22Rv1 (cell line): ENCODE data around the gene MAP3K20.

Experiments
- ZFX ChIP-seq: fragments of 450-650 bp; IDR thresholded peaks from 2 replicates; pipeline ENCODE4 v1.6.1; 2017; ENCODE audit warnings: antibody characterized with exemption, borderline replicate concordance
- TF ChIP-seq, protein P1 (sequence below): fragments of 450-650 bp; IDR thresholded peaks from 2 replicates; pipeline ENCODE4 v1.5.1; 2017; ENCODE audit warnings: mild to moderate bottlenecking

GRCh38 chr2:173171321-173171720 lies 95.7 kb downstream of the MAP3K20 start:
- TF ChIP-seq, protein P1, sequence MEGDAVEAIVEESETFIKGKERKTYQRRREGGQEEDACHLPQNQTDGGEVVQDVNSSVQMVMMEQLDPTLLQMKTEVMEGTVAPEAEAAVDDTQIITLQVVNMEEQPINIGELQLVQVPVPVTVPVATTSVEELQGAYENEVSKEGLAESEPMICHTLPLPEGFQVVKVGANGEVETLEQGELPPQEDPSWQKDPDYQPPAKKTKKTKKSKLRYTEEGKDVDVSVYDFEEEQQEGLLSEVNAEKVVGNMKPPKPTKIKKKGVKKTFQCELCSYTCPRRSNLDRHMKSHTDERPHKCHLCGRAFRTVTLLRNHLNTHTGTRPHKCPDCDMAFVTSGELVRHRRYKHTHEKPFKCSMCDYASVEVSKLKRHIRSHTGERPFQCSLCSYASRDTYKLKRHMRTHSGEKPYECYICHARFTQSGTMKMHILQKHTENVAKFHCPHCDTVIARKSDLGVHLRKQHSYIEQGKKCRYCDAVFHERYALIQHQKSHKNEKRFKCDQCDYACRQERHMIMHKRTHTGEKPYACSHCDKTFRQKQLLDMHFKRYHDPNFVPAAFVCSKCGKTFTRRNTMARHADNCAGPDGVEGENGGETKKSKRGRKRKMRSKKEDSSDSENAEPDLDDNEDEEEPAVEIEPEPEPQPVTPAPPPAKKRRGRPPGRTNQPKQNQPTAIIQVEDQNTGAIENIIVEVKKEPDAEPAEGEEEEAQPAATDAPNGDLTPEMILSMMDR, result no peak
- TF ChIP-seq ZFX, result no peak
